GM21825 (cell line): Measurements from ENCODE around the gene TRIB2.

Source experiments
- ATAC-seq: cut with Tn5 transposase; IDR thresholded peaks from one replicate; pipeline ENCODE4 v1.9.1; 2021; ENCODE audit warnings: mild to moderate bottlenecking, moderate library complexity; ENCODE audit not compliant: unreplicated experiment

The TRIB2 gene

DNA sequence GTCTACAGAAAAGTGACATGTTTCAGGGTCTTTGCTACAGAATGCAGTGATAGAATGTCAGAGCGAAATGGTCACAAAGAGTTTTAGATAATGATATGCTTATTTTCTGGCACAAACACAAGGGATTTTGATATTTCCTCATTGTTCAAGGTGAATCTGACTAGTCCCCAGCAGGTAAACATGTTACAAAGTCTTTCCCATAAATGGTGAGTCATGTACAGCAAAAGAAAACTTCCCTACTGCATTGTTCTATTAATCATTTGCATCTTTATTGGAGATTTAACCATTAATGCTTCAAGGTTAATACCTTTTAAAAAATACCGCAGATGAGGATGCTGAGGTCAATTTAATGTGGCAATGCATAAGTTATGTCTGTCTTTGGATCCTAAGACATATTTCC, 19.1 kb upstream of the TRIB2 start:
- ATAC-seq = no peak

GRCh38 chr2:12700989-12701388, 15.7 kb upstream of the TRIB2 start:
- ATAC-seq = no peak

DNA sequence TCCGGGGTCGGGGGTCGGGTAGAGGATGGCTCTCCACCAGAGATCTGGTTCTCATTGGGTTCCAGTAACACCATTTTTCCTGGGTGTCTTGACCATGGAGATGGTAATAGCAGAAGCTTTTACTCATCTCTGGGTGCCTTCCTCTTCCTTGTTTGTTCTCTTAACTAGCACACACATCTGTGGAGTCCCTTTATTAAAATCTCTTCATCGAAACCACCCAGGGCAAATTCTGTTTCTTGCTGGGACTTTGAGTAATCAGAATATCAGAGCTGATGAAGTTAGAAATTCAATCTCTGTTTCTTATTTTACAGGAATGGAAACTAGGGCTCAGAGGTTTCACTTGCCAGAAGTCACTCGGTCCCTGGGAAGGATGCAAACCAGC, 15.0 kb upstream of the TRIB2 start:
- no peak for ATAC-seq

- ATAC-seq = no peak
These were observed 14.3 kb upstream of the TRIB2 start for GRCh38 chr2:12702168-12703121.

DNA sequence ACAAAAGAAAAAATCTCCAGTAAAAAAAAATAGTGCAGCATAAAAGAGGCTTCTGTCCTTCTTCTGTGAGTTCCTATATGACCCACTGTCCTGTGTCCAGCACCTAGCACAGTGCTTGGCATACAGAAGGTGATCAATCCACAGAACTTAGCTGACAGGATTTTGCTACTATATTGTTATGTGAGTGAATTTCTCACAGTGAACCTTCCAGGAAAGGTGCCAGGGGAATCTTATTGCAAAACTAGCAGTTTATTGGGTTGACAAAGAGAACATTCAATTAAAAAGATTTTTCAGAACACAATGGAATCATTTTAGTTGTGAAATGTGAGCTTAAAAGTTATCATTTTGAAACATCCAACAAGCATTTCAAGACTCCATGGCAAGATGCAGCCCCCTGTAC, 12.4 kb upstream of the TRIB2 start:
- no peak for ATAC-seq

DNA sequence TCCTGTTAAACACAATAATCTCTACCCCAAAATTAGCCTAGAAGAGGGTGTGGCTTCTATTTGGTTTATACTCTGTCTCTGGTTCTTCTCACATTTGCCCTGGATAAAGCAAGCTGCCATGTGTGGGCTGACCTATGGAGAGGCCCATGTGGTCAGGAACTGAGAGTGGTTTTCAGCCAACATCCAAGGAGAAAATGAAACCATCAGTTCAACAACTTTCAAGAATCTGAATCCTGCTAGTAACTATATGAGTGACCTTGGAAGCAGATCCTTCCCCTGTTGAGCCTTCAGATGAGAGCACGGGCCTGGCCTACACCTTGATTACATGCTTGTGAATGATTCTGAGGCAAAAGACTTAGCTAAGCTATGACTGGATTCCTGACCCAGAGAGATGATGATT, 11.5 kb upstream of the TRIB2 start:
- ATAC-seq = no peak

GRCh38 chr2:12705742-12706141, 11.0 kb upstream of the TRIB2 start:
- ATAC-seq = no peak

DNA sequence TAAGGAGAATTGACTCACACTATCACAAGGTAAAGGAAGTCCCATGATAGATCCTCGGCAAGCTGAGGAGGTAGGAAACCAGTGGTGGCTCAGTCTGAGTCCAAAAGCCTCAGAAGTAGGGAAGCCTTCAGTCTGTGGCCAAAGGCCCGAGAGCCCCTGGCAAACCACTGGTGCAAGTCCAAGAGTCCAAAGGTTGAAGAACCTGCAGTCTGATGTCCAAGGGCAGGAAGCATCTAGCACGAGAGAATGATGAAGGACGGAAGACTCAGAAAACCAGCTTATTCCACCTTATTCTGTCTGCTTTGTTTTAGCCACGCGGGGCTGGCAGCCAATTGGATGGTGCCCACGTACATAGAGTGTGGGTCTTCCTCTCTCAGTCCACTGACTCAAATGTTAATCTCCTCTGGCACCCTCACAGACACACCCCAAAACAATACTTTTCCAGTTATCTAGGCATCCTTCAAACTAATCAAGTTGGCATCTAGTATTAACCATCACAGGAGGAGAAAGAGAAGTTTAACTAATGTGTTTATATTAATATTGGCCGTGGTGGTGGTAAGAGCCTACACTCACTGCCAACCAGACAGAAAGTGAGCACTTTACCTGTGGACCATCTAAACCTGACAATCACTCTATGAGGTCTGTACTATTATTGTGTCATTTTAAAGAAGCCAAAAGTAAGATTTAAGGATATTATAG, 8.1 kb upstream of the TRIB2 start:
- ATAC-seq = no peak

- ATAC-seq = no peak
These were observed 7.6 kb upstream of the TRIB2 start for GRCh38 chr2:12709207-12709522.

- no peak for ATAC-seq
These were observed 6.4 kb upstream of the TRIB2 start for GRCh38 chr2:12710301-12710700.

- ATAC-seq = no peak
These were observed 5.4 kb upstream of the TRIB2 start for GRCh38 chr2:12711339-12711738.

GRCh38 chr2:12712881-12713280, 3.9 kb upstream of the TRIB2 start:
- no peak for ATAC-seq

DNA sequence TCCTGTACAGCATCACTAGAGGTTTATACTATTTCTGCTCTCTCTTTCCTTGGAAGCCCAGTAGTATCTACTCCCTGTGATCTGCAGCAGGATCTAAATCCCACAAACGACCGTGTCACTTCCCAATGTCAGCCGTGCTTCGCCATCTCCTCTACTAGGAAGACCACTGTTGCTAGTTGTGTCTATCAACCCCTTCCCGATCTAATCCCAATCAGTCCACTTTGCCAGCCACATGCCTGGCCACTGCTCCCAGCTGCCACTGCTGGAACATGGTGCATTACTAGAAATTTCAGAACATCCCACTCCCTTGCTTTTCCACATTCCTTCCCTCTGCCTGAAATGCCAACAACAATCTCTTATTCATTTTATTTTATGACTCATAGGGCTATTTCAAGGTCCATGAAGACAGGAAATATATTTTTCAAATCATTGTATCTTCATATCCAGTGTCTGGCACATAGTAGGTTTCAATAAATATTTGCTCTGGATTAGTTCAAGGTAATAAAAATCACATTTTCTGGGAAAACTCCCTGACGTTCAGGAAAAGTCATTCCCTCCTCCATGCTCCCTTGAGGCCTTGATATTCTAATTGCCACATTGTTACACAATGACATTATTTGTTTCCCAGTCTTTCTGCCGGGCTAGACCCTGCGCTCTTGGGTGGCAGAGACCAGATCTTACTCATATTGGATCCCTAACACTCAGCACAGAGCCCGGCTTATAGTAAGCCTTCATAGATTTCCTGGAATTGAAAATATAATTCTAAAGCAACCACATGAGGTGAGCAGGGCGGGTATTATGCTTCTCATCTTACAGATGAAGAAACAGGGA, 2.1 kb upstream of the TRIB2 start:
- no peak for ATAC-seq

DNA sequence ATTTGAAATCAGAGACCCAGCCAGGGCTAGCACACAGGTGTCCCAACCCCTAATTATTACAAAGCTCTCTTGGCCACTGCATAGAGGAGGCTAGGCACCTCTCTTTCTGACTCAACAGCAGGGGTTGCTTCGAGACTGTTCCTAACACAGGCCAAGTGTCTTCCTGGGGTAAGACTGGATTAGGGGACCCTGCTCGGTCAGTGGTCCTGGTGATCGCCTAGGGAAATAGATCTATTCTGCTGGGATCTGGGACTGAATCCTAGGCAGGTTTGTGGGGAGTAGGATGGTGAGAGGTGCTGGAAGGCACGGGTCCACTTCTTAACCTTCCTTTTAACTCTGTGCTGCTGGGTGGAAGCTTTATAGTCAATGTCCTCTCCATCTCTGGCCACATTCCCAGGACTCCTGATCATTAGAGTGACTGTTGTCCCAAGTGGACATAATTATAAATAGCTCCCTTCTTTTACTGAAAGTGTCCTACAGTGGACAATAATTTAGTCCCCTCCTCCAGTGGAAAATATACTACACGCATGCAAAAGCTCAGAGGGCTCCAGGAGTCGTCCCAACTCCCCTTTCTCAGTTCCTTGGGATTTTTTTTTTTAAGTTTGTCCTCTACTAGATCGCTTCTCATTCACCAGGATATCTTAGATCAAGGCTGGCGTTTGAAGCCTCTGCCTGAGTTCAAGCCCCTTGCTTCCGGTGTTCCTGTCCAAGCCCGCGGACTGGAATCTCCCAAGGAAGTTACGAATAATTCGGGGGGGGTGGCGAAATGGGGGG, 1.3 kb upstream of the TRIB2 start:
- ATAC-seq = no peak

DNA sequence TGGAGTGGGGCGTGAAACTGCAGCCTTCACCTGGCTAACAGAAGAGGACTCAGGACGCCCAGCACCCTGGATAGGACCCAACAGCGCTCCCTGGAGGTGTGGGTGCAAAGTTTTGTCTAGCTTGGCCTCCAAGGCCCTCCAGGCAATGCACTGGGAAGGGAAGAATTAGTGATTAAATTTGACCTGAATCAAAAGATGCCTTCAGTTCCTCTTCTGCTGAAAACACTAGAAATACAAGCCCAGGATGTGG, 779 bp upstream of the TRIB2 start:
- ATAC-seq = no peak

GRCh38 chr2:12717191-12718014, 667 bp downstream of the TRIB2 start:
- no peak for ATAC-seq

DNA sequence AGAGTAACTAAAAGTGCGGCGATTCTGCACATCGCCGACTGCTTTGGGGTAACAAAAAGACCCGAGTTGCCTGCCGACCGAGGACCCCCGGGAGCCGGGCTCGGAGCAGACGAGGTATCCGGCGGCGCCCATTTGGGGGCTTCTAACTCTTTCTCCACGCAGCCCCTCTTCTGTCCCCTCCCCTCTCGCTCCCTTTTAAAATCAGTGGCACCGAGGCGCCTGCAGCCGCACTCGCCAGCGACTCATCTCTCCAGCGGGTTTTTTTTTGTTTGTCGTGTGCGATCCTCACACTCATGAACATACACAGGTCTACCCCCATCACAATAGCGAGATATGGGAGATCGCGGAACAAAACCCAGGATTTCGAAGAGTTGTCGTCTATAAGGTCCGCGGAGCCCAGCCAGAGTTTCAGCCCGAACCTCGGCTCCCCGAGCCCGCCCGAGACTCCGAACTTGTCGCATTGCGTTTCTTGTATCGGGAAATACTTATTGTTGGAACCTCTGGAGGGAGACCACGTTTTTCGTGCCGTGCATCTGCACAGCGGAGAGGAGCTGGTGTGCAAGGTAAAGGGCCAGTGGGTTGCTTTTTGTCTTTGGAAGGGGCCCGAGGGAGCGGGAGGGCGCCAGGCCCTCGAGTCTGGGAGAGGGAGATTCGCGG, 1.4 kb downstream of the TRIB2 start:
- ATAC-seq = no peak

DNA sequence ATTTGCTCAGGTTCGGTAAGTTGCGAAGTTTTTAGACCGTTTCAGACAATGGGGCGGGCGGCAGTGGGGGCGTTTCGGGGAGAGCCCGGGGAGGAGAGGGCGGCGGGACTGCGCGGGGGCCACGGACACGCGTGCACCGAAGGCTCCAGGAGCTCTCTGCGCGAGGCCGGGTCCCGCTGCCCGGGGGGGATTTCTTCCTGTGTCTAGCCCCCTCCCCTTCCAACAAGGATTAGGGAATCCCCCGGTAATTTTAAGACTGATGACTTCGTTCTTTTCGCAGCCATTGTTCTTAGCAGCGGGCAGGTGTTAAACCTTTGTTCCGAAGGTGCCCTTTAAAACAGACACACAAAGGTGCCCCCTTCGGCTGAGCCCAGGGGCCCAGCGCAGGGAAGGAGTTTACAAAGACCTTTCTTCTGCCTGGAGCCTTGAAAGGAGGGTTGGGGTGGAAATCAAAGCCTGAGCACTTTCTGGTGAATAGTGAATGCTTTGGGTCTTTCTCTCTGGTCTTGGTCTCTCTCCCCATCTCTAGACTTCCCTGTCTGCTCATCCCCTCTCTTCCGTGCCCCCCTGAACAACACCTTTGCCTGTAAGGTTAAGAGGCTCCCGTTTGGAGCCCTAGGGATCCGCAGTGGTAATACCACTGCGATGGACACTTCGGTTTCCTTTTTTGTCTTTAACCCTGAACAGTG, 2.1 kb downstream of the TRIB2 start:
- ATAC-seq = no peak
